GM19025 (cell line): ENCODE results near the gene SH3BP4.
"Not testable (repeated sequence)": the region's sequence is repeated elsewhere in the genome, so short reads cannot be mapped to it uniquely, and the experiment has no call there.

ENCODE experiments used
- ATAC-seq: cut with Tn5 transposase; IDR thresholded peaks from one replicate; pipeline ENCODE4 v1.9.1; 2021; ENCODE audit warnings: mild to moderate bottlenecking, low read depth, moderate library complexity; ENCODE audit not compliant: unreplicated experiment

Gene SH3BP4

GRCh38 chr2:235051436-235052260 is 99.8 kb downstream of the SH3BP4 start:
- ATAC-seq = no peak

GRCh38 chr2:235052514-235053354 is 100.9 kb downstream of the SH3BP4 start:
- ATAC-seq = no peak

- ATAC-seq = no peak
Measured at GRCh38 chr2:235053651-235054050, 101.8 kb downstream of the SH3BP4 start.

- no peak for ATAC-seq
Measured at GRCh38 chr2:235054475-235054874, 102.7 kb downstream of the SH3BP4 start.

- ATAC-seq = no peak
Measured at GRCh38 chr2:235054919-235055318, 103.1 kb downstream of the SH3BP4 start.

GRCh38 chr2:235055891-235056516 is 104.2 kb downstream of the SH3BP4 start:
- no peak for ATAC-seq

- ATAC-seq = no peak
Measured at GRCh38 chr2:235056768-235057167, 105.0 kb downstream of the SH3BP4 start.

GRCh38 chr2:235057616-235058015 is 105.8 kb downstream of the SH3BP4 start:
- ATAC-seq = not testable (repeated sequence)

- no peak for ATAC-seq
Measured at GRCh38 chr2:235059161-235059560, 107.3 kb downstream of the SH3BP4 start.

GRCh38 chr2:235061656-235062055 is 109.8 kb downstream of the SH3BP4 start:
- ATAC-seq = no peak

GRCh38 chr2:235063471-235063961 is 111.7 kb downstream of the SH3BP4 start:
- ATAC-seq = no peak

GRCh38 chr2:235064976-235065375 is 113.2 kb downstream of the SH3BP4 start:
- ATAC-seq = no peak

GRCh38 chr2:235066490-235066889 is 114.7 kb downstream of the SH3BP4 start:
- no peak for ATAC-seq

- no peak for ATAC-seq
Measured at GRCh38 chr2:235066895-235067294, 115.1 kb downstream of the SH3BP4 start.

- ATAC-seq = no peak
Measured at GRCh38 chr2:235068701-235069100, 116.9 kb downstream of the SH3BP4 start.

- no peak for ATAC-seq
Measured at GRCh38 chr2:235070063-235070706, 118.4 kb downstream of the SH3BP4 start.

GRCh38 chr2:235073868-235074413 is 122.1 kb downstream of the SH3BP4 start:
- ATAC-seq = no peak

GRCh38 chr2:235077046-235077445 is 125.2 kb downstream of the SH3BP4 start:
- ATAC-seq = no peak

- no peak for ATAC-seq
Measured at GRCh38 chr2:235078182-235078581, 126.4 kb downstream of the SH3BP4 start.

GRCh38 chr2:235078914-235079472 is 127.2 kb downstream of the SH3BP4 start:
- no peak for ATAC-seq
